Heart left ventricle (tissue), 13 donors: ENCODE results near the gene FETUB.

Source experiments
- CTCF ChIP-seq, 12 donors: fragments of 200-600 bp; sonication (generic) in 4 of 12; IDR thresholded peaks; one replicate each; pipeline versions ENCODE4 v1.5.0 to v1.8.0; 2018 to 2022; ENCODE audit warnings: antibody characterized with exemption in 12 of 12, mild to moderate bottlenecking in 5 of 12
- POLR2A ChIP-seq, 2 donors: fragments of 450-650 bp; IDR thresholded peaks; one replicate each; pipeline ENCODE4 v1.6.1; 2017; ENCODE audit warnings: antibody characterized with exemption in 2 of 2, mild to moderate bottlenecking in 2 of 2, moderate library complexity in 2 of 2
- donor health status: ischemic (EF 13 %, LVEDD 7.1; RV severe dilation, severe dysfunction).
- donor health status: DM: no; HTN: yes; CAD: no.
- donor health status: DM: no; HTN: no; CAD: no.
- donor health status: ischemic (EF 25% LVEDD 6.9; RV normal size, moderate dysfunction).
- donor health status: ischemic (EF 25% LVEDD 5.7; RV mildly dilated, moderate dysfunction).
- donor health status: ischemic (EF 35%, LVEDD 5.7; RV mildly dilated, moderate dysfunction).
- donor health status: nonischemic (EF 11% LVEDD 7.7; RV severe dilation, severe dysfunction).
- donor health status: DM: yes; HTN: yes; CAD: no.
- donor health status: PGD.
- donor health status: ischemic (EF 29% LVEDD 5.4; RV normal size, mild dysfunction).
- donor health status: nonischemic (EF 23%, LVEDD 6.1; RV moderate dilation, normal function).

GRCh38 chr3:186663361-186664118 is 23.3 kb downstream of the FETUB start:
- no peak for TF ChIP-seq POLR2A (IDR thresholded peaks at IDR 0.05)
- no peak for TF ChIP-seq CTCF (IDR thresholded peaks at IDR 0.05)
